Measurements from ENCODE around the gene SCLT1.

SCLT1 gene

DNA sequence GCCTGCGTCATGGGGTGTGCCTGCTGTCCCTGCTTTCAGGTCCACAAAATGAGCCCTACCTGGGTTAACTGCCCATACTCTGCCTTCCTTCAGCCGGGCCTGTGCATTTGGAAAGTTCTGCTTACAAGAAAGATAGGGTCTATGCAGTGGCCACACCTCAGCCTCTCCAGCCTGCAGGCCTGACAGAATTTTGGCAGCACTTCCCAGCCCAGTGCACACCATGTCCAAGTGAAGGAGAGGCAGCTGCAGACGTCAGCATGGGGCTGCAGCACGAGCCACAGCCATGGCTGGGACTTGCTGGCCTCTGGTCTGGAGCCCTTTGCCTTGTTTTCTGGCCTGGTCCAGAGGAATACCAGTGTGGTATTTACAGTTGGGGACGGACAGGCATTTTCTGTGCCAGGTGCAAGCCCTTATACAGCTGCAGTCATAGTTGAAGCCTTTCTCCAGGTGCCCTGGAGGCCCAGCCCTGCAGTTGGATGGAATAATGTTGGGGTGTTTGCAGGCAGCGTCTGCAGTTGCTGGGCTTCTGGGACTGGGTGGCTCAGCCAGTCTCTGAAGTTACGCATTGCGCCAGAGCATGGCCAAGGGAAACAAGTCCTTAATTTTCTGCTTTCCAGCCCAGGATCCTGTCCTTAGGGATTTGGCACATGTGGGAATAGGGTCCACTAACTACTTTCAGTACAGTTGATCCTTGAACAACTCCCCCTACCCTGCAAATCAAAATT lies 257.7 kb downstream of the SCLT1 start:
- no peak for DNase-seq

Measured in NCI-H187 (cell line).